ENCODE measurements around the gene ATP6V0A4. TPM values are rescaled to one million over a fixed set of nuclear protein-coding genes. Genes with fewer than 3 reads are reported as not detected.
"Not testable (repeated sequence)": the region's sequence is repeated elsewhere in the genome, so short reads cannot be mapped to it uniquely, and the experiment has no call there.

The ATP6V0A4 gene
- total RNA-seq, 2 donors from 2014 or later = not detected

DNA sequence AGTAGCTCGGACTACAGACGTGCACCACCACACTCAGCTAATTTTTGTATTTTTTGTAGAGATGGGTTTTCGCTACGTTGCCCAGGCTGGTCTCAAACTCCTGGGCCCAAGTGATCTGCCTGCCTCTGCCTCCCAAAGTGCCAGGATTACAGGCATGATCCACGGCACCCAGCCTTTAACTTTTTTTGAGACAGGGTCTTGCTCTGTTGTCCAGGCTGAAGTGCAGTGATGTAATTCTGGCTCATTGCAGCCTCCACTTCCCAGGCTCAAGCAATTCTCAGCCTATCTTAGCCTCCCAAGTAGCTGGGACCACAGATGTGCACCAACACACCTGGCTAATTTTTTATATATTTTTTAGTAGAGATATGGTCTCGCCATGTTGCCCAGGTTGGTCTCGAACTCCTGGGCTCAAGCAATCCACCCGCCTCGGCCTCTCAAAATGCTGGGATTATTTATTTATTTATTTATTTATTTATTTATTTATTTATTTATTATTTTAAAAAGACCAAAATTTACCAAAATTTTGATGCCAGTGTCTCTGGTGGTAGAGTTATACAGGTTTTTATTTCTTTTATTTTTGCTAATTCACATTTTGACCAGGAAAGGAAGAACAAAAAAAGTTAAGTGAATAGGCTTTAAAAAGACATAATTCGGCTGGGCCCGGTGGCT lies 25.0 kb upstream of the ATP6V0A4 start:
- H3K9me3 ChIP-seq (ENCODE audit: control insufficient read depth, low read length, poor library complexity, severe bottlenecking) = no peaks in the 10 kb centered on the region
- H3K36me3 Mint-ChIP-seq (ENCODE audit: low read depth) = peaks cover 5% of the 10 kb centered on the region
- no peak overlapping the region for H3K4me3 Mint-ChIP-seq
- H3K27me3 Mint-ChIP-seq = peaks cover 16% of the 10 kb centered on the region
- ATAC-seq (no peak), DNase-seq (no peak)
- no peaks in the 10 kb centered on the region for H3K4me1 Mint-ChIP-seq
- H3K27ac Mint-ChIP-seq = no peak overlapping the region

DNA sequence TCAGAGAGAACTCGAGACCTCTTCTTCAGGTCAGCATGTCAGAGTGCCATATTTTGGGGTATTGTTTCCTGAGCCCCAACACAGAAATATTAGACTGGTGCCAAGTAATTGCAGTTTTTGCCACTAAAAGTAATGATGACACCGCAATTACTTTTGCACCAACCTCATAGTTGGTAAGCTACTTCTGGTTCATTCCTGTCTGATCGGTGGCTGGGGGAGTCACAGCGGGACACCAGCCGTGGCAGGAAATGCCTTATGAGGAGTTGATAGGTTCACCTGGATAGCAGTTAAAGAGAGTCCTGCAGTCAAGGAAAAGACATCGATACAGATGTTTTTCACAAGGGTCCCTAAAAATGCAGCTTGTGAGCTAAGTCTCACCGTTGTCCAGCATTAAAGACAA lies 23.9 kb upstream of the ATP6V0A4 start:
- ATAC-seq (no peak), DNase-seq (no peak)
- no peak overlapping the region for H3K4me3 Mint-ChIP-seq
- no peaks in the 10 kb centered on the region for H3K9me3 ChIP-seq (ENCODE audit: control insufficient read depth, low read length, poor library complexity, severe bottlenecking)
- H3K27me3 Mint-ChIP-seq = peaks cover 16% of the 10 kb centered on the region
- H3K4me1 Mint-ChIP-seq = no peaks in the 10 kb centered on the region
- no peak overlapping the region for H3K27ac Mint-ChIP-seq
- peaks cover 5% of the 10 kb centered on the region for H3K36me3 Mint-ChIP-seq (ENCODE audit: low read depth)

DNA sequence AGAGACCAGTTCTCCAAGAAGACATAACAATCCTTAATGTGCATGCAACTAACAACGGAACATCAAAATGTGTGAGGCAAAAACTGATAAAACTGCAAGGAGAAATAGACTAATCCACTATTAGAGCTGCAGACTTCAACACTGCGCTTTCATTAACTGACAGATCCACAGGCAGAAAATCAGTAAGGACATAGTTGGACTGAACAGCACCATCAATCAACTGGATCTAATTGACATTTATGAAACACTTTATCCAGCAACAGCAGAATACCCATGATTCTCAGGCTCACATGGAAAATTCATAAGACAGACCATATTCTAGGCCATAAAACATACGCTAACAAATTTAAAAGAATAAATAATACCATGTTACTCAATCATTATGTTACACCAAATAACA lies 21.6 kb upstream of the ATP6V0A4 start:
- ATAC-seq = no peak
- H3K4me1 Mint-ChIP-seq = no peaks in the 10 kb centered on the region

DNA sequence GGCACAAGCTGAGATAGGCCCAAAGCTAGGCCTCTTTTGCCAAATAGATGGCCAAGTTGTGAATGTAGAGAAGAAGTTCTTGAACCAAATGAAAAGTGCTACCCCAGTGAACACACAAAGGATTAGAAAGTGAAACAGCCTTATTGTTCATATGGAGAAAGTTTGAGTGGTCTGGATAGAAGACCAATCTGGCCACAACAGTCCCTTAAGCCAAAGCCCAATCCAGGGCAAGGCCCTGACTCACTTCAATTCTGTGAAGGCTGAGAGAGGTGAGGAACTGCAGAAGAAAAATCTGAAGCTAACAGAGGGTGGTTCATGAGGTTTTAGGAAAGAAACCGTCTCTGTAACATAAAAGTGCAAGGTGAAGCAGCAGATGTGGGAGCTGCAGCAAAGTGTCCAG lies 18.7 kb upstream of the ATP6V0A4 start:
- H3K36me3 Mint-ChIP-seq (ENCODE audit: low read depth) = no peaks in the 10 kb centered on the region

More for the DNA sequence above, 21.6 kb upstream of the ATP6V0A4 start:
- Mint-ChIP-seq H3K36me3 (ENCODE audit: low read depth) (no peaks in the 10 kb centered on the region), H3K27me3 (no peaks in the 10 kb centered on the region), H3K4me3 (no peak overlapping the region), H3K27ac (no peak overlapping the region)
- no peaks in the 10 kb centered on the region for H3K9me3 ChIP-seq (ENCODE audit: control insufficient read depth, low read length, poor library complexity, severe bottlenecking)
- DNase-seq = no peak

DNA sequence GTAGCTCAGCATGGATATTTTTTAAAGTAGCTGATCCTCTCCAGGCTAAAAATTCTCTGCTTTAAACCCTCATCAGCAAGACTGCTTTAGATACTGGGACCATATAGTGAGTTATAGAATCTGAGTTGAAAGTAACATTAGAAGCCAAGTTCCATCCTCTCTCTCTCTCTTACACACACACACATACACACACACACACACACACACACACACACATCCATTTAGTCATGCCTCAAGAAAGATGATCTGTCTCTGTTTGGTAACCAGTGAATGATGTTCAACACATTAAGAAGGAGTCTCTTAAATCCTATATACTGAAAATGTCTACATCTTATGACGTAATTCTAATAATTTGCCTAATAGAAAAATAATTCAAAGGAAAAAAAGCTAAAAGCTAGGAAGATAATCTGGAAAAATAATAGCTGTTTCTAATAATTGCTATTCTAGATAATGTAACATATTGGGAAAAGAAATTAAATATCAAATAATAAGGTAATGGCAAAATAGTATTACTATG lies 16.9 kb upstream of the ATP6V0A4 start:
- Mint-ChIP-seq H3K4me3 (no peak overlapping the region), H3K27me3 (no peaks in the 10 kb centered on the region), H3K36me3 (ENCODE audit: low read depth) (no peaks in the 10 kb centered on the region), H3K4me1 (no peaks in the 10 kb centered on the region), H3K27ac (no peak overlapping the region)
- H3K9me3 ChIP-seq (ENCODE audit: control insufficient read depth, low read length, poor library complexity, severe bottlenecking) = no peaks in the 10 kb centered on the region
- DNase-seq = no peak
- no peak for ATAC-seq

More for the DNA sequence above, 18.7 kb upstream of the ATP6V0A4 start:
- H3K27me3 Mint-ChIP-seq = no peaks in the 10 kb centered on the region
- H3K9me3 ChIP-seq (ENCODE audit: control insufficient read depth, low read length, poor library complexity, severe bottlenecking) = no peaks in the 10 kb centered on the region
- ATAC-seq (no peak), DNase-seq (no peak)
- no peak overlapping the region for H3K4me3 Mint-ChIP-seq
- H3K4me1 Mint-ChIP-seq = no peaks in the 10 kb centered on the region
- no peak overlapping the region for H3K27ac Mint-ChIP-seq

DNA sequence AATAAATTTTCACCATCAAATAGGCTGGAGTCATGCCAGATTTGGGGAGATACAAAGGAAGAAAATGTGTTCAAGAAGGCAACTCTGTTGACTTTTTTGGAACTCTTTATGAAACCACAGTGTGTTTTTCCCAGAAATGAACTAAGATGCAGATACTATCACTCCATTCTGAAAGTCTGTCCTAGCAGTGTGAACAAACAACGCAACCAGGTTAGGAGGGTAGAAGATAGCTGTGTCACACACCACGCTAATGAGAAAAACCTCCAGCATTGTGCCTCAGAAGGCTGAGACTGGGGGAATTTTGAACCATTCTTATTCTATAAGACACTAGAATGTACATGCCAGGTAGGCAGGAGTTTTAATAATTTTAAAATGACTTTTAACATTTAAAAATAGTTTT lies 15.9 kb upstream of the ATP6V0A4 start:
- Mint-ChIP-seq H3K4me1 (no peaks in the 10 kb centered on the region), H3K4me3 (no peak overlapping the region), H3K27me3 (no peaks in the 10 kb centered on the region), H3K36me3 (ENCODE audit: low read depth) (no peaks in the 10 kb centered on the region), H3K27ac (no peak overlapping the region)
- DNase-seq = no peak
- no peaks in the 10 kb centered on the region for H3K9me3 ChIP-seq (ENCODE audit: control insufficient read depth, low read length, poor library complexity, severe bottlenecking)
- ATAC-seq = no peak

DNA sequence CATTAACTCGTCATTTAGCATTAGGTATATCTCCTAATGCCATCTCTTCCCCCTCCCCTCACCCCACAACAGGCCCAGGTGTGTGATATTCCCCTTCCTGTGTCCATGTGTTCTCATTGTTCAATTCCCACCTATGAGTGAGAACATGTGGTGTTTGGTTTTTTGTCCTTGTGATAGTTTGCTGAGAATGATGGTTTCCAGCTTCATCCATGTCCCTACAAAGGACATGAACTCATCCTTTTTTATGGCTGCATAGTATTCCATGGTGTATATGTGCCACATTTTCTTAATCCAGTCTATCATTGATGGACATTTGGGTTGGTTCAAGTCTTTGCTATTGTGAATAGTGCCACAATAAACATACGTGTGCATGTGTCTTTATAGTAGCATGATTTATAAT lies 13.3 kb upstream of the ATP6V0A4 start:
- not testable (repeated sequence) for H3K27ac Mint-ChIP-seq; H3K36me3 Mint-ChIP-seq (ENCODE audit: low read depth); DNase-seq; ATAC-seq; H3K27me3 Mint-ChIP-seq; H3K4me1 Mint-ChIP-seq; H3K9me3 ChIP-seq (ENCODE audit: control insufficient read depth, low read length, poor library complexity, severe bottlenecking); H3K4me3 Mint-ChIP-seq

DNA sequence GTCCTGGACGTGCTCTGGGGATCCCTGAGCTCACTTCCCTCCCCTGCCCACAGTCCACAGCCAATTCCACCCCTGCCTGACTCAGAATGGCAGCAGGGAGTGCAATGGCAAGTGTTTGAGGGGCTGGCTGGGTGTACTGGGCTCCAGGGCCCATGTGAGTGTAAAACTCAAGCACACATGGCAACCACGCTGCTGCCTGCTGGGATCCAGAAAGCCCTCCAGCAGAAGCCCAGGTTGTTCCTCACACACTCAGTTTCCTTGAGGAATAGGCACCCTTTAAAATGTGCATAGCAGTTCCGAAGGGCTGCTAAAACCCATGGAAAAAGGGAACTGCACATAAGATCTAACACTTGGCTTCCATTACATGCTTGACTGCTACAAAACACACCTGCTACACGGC lies 11.3 kb upstream of the ATP6V0A4 start:
- Mint-ChIP-seq H3K36me3 (ENCODE audit: low read depth) (peaks cover 2% of the 10 kb centered on the region), H3K27ac (no peak overlapping the region), H3K4me3 (no peak overlapping the region), H3K27me3 (peaks cover 10% of the 10 kb centered on the region), H3K4me1 (no peaks in the 10 kb centered on the region)
- no peak for DNase-seq
- ATAC-seq = no peak
- no peaks in the 10 kb centered on the region for H3K9me3 ChIP-seq (ENCODE audit: control insufficient read depth, low read length, poor library complexity, severe bottlenecking)

DNA sequence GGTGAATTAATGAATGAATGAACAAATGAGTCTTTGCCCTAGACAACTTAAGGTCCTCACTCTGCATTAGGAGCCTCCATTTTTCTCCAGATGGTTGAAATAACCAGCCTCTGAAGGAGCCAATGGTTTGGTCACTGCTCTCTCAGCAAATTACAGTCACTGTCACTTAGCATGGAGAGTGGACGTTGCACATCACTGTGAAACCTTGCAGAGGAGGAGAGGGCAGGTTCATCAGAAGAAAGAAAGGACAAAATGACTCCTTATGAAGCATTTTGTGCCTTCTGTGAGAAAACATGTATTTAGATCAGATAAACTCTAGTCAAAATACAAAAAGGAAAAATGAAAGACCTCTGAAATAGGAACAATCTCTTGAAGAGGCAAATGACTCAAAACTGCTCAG lies 6.6 kb upstream of the ATP6V0A4 start:
- no peaks in the 10 kb centered on the region for H3K4me1 Mint-ChIP-seq
- ATAC-seq (no peak), DNase-seq (no peak)
- H3K27me3 Mint-ChIP-seq = peaks cover 25% of the 10 kb centered on the region
- H3K9me3 ChIP-seq (ENCODE audit: control insufficient read depth, low read length, poor library complexity, severe bottlenecking) = no peaks in the 10 kb centered on the region
- H3K4me3 Mint-ChIP-seq = no peak overlapping the region
- H3K36me3 Mint-ChIP-seq (ENCODE audit: low read depth) = peaks cover 2% of the 10 kb centered on the region
- H3K27ac Mint-ChIP-seq = no peak overlapping the region

DNA sequence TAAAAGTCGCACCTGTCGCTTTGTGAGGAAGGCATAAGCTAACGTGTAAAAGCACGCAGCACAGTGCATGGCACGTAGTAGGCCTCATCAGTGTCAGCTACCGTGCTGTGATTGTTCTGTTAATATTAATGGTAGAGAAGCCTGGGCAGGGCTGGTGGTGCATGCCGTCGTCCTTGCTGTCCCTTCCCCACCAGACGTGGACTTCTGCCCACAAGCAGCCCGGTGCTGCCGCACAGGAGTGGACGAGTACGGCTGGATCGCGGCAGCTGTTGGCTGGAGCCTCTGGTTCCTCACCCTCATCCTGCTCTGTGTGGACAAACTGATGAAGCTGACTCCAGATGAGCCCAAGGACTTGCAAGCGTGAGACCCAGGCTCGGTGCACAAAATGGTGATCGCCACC lies 4.7 kb upstream of the ATP6V0A4 start:
- Mint-ChIP-seq H3K4me1 (peaks cover 3% of the 10 kb centered on the region), H3K27me3 (peaks cover 32% of the 10 kb centered on the region), H3K36me3 (ENCODE audit: low read depth) (no peaks in the 10 kb centered on the region), H3K4me3 (no peak overlapping the region), H3K27ac (no peak overlapping the region)
- DNase-seq = no peak
- H3K9me3 ChIP-seq (ENCODE audit: control insufficient read depth, low read length, poor library complexity, severe bottlenecking) = no peaks in the 10 kb centered on the region
- no peak for ATAC-seq

DNA sequence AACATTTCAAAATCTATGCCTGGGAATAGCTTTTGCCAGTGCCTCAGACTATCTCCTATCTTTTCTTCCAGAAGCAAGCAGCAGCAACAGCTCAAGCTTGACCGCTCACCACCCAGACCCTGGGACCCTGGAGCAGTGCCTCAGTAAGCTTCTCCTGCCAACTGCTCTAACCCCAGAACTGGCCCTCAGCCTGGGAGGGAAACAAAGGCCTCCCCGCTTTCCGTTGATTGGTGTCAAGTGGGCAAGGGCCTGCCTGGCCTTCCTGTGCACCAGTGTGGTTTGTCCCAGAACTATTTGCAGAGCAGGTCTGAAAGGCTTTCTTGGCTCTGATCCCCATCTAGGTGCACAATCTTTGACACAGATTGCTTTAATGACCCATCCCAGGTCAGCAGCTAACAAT lies 3.3 kb upstream of the ATP6V0A4 start:
- Mint-ChIP-seq H3K4me3 (no peak overlapping the region), H3K4me1 (peaks cover 3% of the 10 kb centered on the region), H3K27me3 (peaks cover 36% of the 10 kb centered on the region), H3K36me3 (ENCODE audit: low read depth) (no peaks in the 10 kb centered on the region), H3K27ac (no peak overlapping the region)
- H3K9me3 ChIP-seq (ENCODE audit: control insufficient read depth, low read length, poor library complexity, severe bottlenecking) = no peaks in the 10 kb centered on the region
- ATAC-seq (no peak), DNase-seq (no peak)

DNA sequence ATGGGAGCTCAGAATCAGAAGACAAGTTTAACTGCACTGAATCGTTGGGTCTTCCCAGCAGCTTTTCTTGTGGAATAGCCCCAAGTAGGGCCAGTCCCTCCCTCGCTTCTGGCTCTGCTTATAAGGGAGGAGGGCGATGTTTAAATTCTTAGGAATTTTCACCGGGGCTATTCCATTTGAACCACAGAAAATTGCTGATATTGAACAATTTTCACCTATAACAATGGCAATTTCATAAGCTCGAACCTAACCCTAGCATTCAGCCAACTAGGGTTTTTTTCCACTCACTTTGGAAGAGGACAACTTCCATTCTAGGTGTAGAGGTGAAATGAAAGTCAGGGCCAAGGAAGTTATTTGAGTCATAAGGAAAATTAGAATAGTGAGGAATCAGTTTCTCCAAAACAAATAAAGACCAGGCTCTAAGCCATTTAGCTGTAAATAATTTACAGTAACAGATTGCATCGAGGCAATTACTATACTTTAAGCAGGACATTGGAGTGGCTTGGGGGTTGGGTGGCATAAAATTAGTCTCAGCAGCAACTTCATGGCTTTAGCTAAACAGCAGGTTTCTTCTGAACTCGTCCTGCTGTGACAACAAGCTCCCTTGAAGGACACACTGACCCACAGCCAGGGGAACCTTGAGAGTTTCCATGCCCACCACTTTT lies 1.5 kb upstream of the ATP6V0A4 start:
- H3K9me3 ChIP-seq (ENCODE audit: control insufficient read depth, low read length, poor library complexity, severe bottlenecking) = no peaks in the 10 kb centered on the region
- Mint-ChIP-seq H3K4me3 (no peak overlapping the region), H3K27me3 (peaks cover 27% of the 10 kb centered on the region), H3K4me1 (peaks cover 3% of the 10 kb centered on the region), H3K27ac (no peak overlapping the region), H3K36me3 (ENCODE audit: low read depth) (no peaks in the 10 kb centered on the region)
- no peak for ATAC-seq
- no peak for DNase-seq

DNA sequence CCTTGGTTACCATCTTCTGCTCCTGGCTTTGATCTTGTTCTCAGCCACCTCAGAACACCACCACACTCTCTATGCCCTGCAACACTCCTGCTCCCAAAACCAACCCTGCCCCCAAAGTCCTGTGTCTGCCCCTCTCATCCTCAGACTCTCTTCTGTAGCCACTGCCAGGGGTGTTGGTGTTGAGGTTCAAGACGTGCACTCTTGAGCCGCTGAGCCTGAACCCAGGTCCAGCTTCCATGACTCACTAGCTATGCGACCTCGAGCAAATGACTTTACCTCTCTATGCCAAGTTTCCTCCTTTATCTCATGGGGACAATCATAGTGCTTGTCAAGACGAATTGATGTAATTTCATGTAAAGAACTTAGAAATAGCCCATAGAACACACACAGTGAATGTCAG lies 840 bp upstream of the ATP6V0A4 start:
- no peaks in the 10 kb centered on the region for H3K36me3 Mint-ChIP-seq (ENCODE audit: low read depth)
- H3K9me3 ChIP-seq (ENCODE audit: control insufficient read depth, low read length, poor library complexity, severe bottlenecking) = no peaks in the 10 kb centered on the region
- H3K4me1 Mint-ChIP-seq = peaks cover 3% of the 10 kb centered on the region
- no peak overlapping the region for H3K27ac Mint-ChIP-seq
- DNase-seq (no peak), ATAC-seq (no peak)
- peaks cover 22% of the 10 kb centered on the region for H3K27me3 Mint-ChIP-seq
- H3K4me3 Mint-ChIP-seq = no peak overlapping the region

DNA sequence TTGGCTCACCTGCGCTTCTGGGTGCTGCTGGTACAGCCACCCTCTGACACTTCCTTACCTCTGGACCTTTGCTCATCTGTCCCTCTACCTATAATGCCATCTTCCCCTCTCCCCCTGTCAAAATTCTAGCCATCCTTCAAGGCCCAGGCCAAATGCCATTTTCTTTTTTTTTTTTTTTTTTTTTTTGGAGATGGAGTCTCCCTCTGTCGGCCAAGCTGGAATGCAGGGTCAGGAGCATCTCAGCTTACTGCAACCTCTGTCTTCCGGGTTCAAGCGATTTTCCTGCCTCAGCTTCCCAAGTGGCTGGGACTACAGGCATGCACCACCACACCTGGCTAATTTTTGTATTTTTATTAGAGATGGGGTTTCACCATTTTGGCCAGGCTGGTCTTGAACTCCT lies 950 bp downstream of the ATP6V0A4 start:
- H3K27me3 Mint-ChIP-seq = peaks cover 22% of the 10 kb centered on the region
- H3K36me3 Mint-ChIP-seq (ENCODE audit: low read depth); H3K4me1 Mint-ChIP-seq; DNase-seq; H3K4me3 Mint-ChIP-seq; ATAC-seq; H3K9me3 ChIP-seq (ENCODE audit: control insufficient read depth, low read length, poor library complexity, severe bottlenecking); H3K27ac Mint-ChIP-seq: not testable (repeated sequence)

Data from T-helper 17 cell (primary cell).